Stomach (tissue), 4 donors: ENCODE measurements around the gene DSE.

Experiments used
- POLR2A ChIP-seq, 4 donors: fragments of 450-650 bp; IDR thresholded peaks; one replicate each; pipeline ENCODE4 v1.6.1; 2016; ENCODE audit warnings: antibody characterized with exemption in 4 of 4, control low read depth in 2 of 4, mild to moderate bottlenecking in 1 of 4, moderate library complexity in 1 of 4
- TF ChIP-seq, protein P1 (sequence below), 7 experiments: fragments of 450-650 bp in 4 of 7; fragments of 200-600 bp in 3 of 7; sonication (generic) in 3 of 7; IDR thresholded peaks; one replicate each; pipeline ENCODE4 v1.5.1; 2016 to 2019; ENCODE audit warnings: antibody characterized with exemption in 7 of 7, control low read depth in 2 of 7, mild to moderate bottlenecking in 1 of 7

DNA sequence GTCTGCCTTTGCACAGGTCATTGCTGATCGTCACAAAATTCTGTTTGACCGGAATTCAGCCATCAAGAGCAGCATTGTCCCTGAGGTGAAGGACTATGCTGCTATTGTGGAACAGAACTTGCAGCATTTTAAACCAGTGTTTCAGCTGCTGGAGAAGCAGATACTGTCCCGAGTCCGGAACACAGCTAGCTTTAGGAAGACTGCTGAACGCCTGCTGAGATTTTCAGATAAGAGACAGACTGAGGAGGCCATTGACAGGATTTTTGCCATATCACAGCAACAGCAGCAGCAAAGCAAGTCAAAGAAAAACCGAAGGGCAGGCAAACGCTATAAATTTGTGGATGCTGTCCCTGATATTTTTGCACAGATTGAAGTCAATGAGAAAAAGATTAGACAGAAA is 65.8 kb downstream of the DSE start:
- TF ChIP-seq, protein P1, sequence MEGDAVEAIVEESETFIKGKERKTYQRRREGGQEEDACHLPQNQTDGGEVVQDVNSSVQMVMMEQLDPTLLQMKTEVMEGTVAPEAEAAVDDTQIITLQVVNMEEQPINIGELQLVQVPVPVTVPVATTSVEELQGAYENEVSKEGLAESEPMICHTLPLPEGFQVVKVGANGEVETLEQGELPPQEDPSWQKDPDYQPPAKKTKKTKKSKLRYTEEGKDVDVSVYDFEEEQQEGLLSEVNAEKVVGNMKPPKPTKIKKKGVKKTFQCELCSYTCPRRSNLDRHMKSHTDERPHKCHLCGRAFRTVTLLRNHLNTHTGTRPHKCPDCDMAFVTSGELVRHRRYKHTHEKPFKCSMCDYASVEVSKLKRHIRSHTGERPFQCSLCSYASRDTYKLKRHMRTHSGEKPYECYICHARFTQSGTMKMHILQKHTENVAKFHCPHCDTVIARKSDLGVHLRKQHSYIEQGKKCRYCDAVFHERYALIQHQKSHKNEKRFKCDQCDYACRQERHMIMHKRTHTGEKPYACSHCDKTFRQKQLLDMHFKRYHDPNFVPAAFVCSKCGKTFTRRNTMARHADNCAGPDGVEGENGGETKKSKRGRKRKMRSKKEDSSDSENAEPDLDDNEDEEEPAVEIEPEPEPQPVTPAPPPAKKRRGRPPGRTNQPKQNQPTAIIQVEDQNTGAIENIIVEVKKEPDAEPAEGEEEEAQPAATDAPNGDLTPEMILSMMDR (IDR thresholded peaks at IDR 0.05): no peak
- TF ChIP-seq POLR2A (IDR thresholded peaks at IDR 0.05): no peak
